ENCODE data around the gene TMEM163.

Gene TMEM163

GRCh38 chr2:134451347-134451630 is 267.5 kb downstream of the TMEM163 start:
- H3K4me1 ChIP-seq (ENCODE audit: control insufficient read depth, insufficient read depth, low read length), result no peaks in the 10 kb centered on the region
- H3K36me3 ChIP-seq (ENCODE audit: control insufficient read depth in 2 of 2, insufficient read depth in 1 of 2, low read length in 2 of 2), result peaks cover 0 to 42% of the 10 kb centered on the region in 2 experiments; a peak in 1 of 3 replicates
- TF ChIP-seq ZBTB8A (tag by site-specific recombination; IDR thresholded peaks at IDR 0.05), result no peak
- no peak for TF ChIP-seq ZNF335 (tag by site-specific recombination; conservative IDR thresholded peaks at IDR 0.05)
- no peak for TF ChIP-seq ZNF175 (tag by site-specific recombination; IDR thresholded peaks at IDR 0.05)
- TF ChIP-seq ZNF148 (tag by site-specific recombination; IDR thresholded peaks at IDR 0.05; ENCODE audit: borderline replicate concordance), result no peak
- no peak for TF ChIP-seq ZBTB20 (tag by site-specific recombination; IDR thresholded peaks at IDR 0.05)
- TF ChIP-seq ZNF132 (tag by site-specific recombination; IDR thresholded peaks at IDR 0.05; ENCODE audit: borderline replicate concordance), result no peak
- TF ChIP-seq ZNF501 (tag by site-specific recombination; IDR thresholded peaks at IDR 0.05), result no peak
- TF ChIP-seq HOXC10 (CRISPR knock-in tag; IDR thresholded peaks at IDR 0.05), result no peak
- TF ChIP-seq ZNF488 (tag by site-specific recombination; IDR thresholded peaks at IDR 0.05), result no peak
- no peak for TF ChIP-seq ZNF221 (tag by site-specific recombination; IDR thresholded peaks at IDR 0.05; ENCODE audit: borderline replicate concordance)
- no peak for TF ChIP-seq GLIS2 (tag by site-specific recombination; IDR thresholded peaks at IDR 0.05)
- no peak for TF ChIP-seq PBX3 (CRISPR knock-in tag; IDR thresholded peaks at IDR 0.05)
- TF ChIP-seq ZSCAN30 (tag by site-specific recombination; IDR thresholded peaks at IDR 0.05), result no peak
- no peak for TF ChIP-seq ZSCAN5A (tag by site-specific recombination; IDR thresholded peaks at IDR 0.05)
- no peak for TF ChIP-seq ZNF658 (tag by site-specific recombination; IDR thresholded peaks at IDR 0.05)
- no peak for TF ChIP-seq ZBTB49 (tag by site-specific recombination; IDR thresholded peaks at IDR 0.05; ENCODE audit: low read depth)
- TF ChIP-seq ZNF560 (tag by site-specific recombination; IDR thresholded peaks at IDR 0.05; ENCODE audit: borderline replicate concordance), result no peak
- no peak for TF ChIP-seq IKZF3 (tag by site-specific recombination; IDR thresholded peaks at IDR 0.05)
- no peak for TF ChIP-seq ZXDB (tag by site-specific recombination; IDR thresholded peaks at IDR 0.05)
- no peak for TF ChIP-seq KLF16 (tag by site-specific recombination; IDR thresholded peaks at IDR 0.05)
- no peaks in the 10 kb centered on the region for H3K9me3 ChIP-seq (ENCODE audit: control insufficient read depth, insufficient read depth, low read depth, low read length)
- no peak overlapping the region for H3K4me3 ChIP-seq (ENCODE audit: low read depth, low read length)
- ChIA-PET POLR2A (interaction anchor here (0.7 kb wide), 1 partner anchor 313 kb away, joined by 4 read pairs; no protein-coding TSS in a partner anchor), CTCF (interaction anchor here (0.5 to 5.9 kb wide), 84 partner anchors 9 to 1647 kb away, joined by 3 to 52 read pairs (median 4); no protein-coding TSS in a partner anchor)
- H3K27ac ChIP-seq (ENCODE audit: extremely low read depth, low read depth, low read length), result no peak overlapping the region
